ENCODE data around the gene KCND1.

KCND1 gene

GRCh38 chrX:48971249-48972219 lies at the start of gene KCND1:
TSS of gene KCND1 (minus strand) at chrX:48971844. CDS start at chrX:48970271, 1,573 bp downstream.
- H3K27me3 ChIP-seq (ENCODE audit: control insufficient read depth in 5 of 5, insufficient read depth in 4 of 5, low read length in 5 of 5): peaks cover 0 to 15% (median 6%) of the 10 kb centered on the region in 5 donors
- peak within 1 kb of the TSS in 4 of 5 donors; percentile 19 to 56 (median 50) for H3K4me3 ChIP-seq (ENCODE audit: low read depth in 1 of 5, low read length in 5 of 5)
- H3K9ac ChIP-seq (ENCODE audit: low read length in 5 of 5): peak within 1 kb of the TSS in 3 of 5 donors; percentile 25 to 44 (median 30)
- H3K9me3 ChIP-seq (ENCODE audit: control insufficient read depth in 5 of 5, low read length in 5 of 5): peaks cover 0 to 3% (median 0%) of the 10 kb centered on the region in 5 donors
- H3K36me3 ChIP-seq (ENCODE audit: control insufficient read depth in 5 of 5, insufficient read depth in 5 of 5, low read length in 5 of 5): peaks cover 0 to 27% (median 12%) of the 10 kb centered on the region in 5 donors
- H3K4me1 ChIP-seq (ENCODE audit: control insufficient read depth in 5 of 5, insufficient read depth in 5 of 5, low read length in 5 of 5): peaks cover 0 to 15% (median 11%) of the 10 kb centered on the region in 5 donors
- H3K27ac ChIP-seq (ENCODE audit: low read depth, low read length): peak within 1 kb of the TSS; percentile 37

- H3K4me3 ChIP-seq (ENCODE audit: low read depth in 1 of 5, low read length in 5 of 5): no peak overlapping the region
- H3K27ac ChIP-seq (ENCODE audit: low read depth, low read length): no peak overlapping the region
- H3K4me1 ChIP-seq (ENCODE audit: control insufficient read depth in 5 of 5, insufficient read depth in 5 of 5, low read length in 5 of 5): peaks cover 0 to 7% (median 0%) of the 10 kb centered on the region in 5 donors
- peaks cover 0 to 2% (median 0%) of the 10 kb centered on the region in 5 donors for H3K27me3 ChIP-seq (ENCODE audit: control insufficient read depth in 5 of 5, insufficient read depth in 4 of 5, low read length in 5 of 5)
- peaks cover 0 to 2% (median 0%) of the 10 kb centered on the region in 5 donors for H3K9me3 ChIP-seq (ENCODE audit: control insufficient read depth in 5 of 5, low read length in 5 of 5)
- no peak overlapping the region for H3K9ac ChIP-seq (ENCODE audit: low read length in 5 of 5)
- peaks cover 0 to 4% (median 0%) of the 10 kb centered on the region in 5 donors for H3K36me3 ChIP-seq (ENCODE audit: control insufficient read depth in 5 of 5, insufficient read depth in 5 of 5, low read length in 5 of 5)
These were observed 48.1 kb upstream of the KCND1 start for GRCh38 chrX:49019599-49020249.

- no peak overlapping the region for H3K27ac ChIP-seq (ENCODE audit: low read depth, low read length)
- no peak overlapping the region for H3K4me3 ChIP-seq (ENCODE audit: low read depth in 1 of 5, low read length in 5 of 5)
- peaks cover 0 to 7% (median 0%) of the 10 kb centered on the region in 5 donors for H3K4me1 ChIP-seq (ENCODE audit: control insufficient read depth in 5 of 5, insufficient read depth in 5 of 5, low read length in 5 of 5)
- H3K9ac ChIP-seq (ENCODE audit: low read length in 5 of 5): no peak overlapping the region
- H3K27me3 ChIP-seq (ENCODE audit: control insufficient read depth in 5 of 5, insufficient read depth in 4 of 5, low read length in 5 of 5): peaks cover 0 to 2% (median 0%) of the 10 kb centered on the region in 5 donors
- no peaks in the 10 kb centered on the region for H3K9me3 ChIP-seq (ENCODE audit: control insufficient read depth in 5 of 5, low read length in 5 of 5)
- no peaks in the 10 kb centered on the region for H3K36me3 ChIP-seq (ENCODE audit: control insufficient read depth in 5 of 5, insufficient read depth in 5 of 5, low read length in 5 of 5)
These were observed 47.4 kb upstream of the KCND1 start for GRCh38 chrX:49019050-49019449.

GRCh38 chrX:49003696-49004095 lies 32.1 kb upstream of the KCND1 start:
- Histone ChIP-seq H3K9me3 (ENCODE audit: control insufficient read depth in 5 of 5, low read length in 5 of 5) (peaks cover 0 to 7% (median 0%) of the 10 kb centered on the region in 5 donors), H3K4me1 (ENCODE audit: control insufficient read depth in 5 of 5, insufficient read depth in 5 of 5, low read length in 5 of 5) (peaks cover 0 to 12% (median 9%) of the 10 kb centered on the region in 5 donors), H3K27ac (ENCODE audit: low read depth, low read length) (no peak overlapping the region), H3K27me3 (ENCODE audit: control insufficient read depth in 5 of 5, insufficient read depth in 4 of 5, low read length in 5 of 5) (no peaks in the 10 kb centered on the region), H3K4me3 (ENCODE audit: low read depth in 1 of 5, low read length in 5 of 5) (no peak overlapping the region), H3K36me3 (ENCODE audit: control insufficient read depth in 5 of 5, insufficient read depth in 5 of 5, low read length in 5 of 5) (peaks cover 0 to 6% (median under 1%) of the 10 kb centered on the region in 5 donors), H3K9ac (ENCODE audit: low read length in 5 of 5) (no peak overlapping the region)

GRCh38 chrX:49002091-49002935 lies 30.7 kb upstream of the KCND1 start, which contains the start of gene GRIPAP1:
TSS of gene GRIPAP1 (minus strand) at chrX:49002264. CDS start at chrX:49002229, 35 bp downstream.
- Histone ChIP-seq H3K9me3 (ENCODE audit: control insufficient read depth in 5 of 5, low read length in 5 of 5) (peaks cover 0 to 7% (median 0%) of the 10 kb centered on the region in 5 donors), H3K9ac (ENCODE audit: low read length in 5 of 5) (peak within 1 kb of the TSS; percentile 50 to 83 (median 65)), H3K4me3 (ENCODE audit: low read depth in 1 of 5, low read length in 5 of 5) (peak within 1 kb of the TSS; percentile 73 to 94 (median 77)), H3K27me3 (ENCODE audit: control insufficient read depth in 5 of 5, insufficient read depth in 4 of 5, low read length in 5 of 5) (no peaks in the 10 kb centered on the region), H3K36me3 (ENCODE audit: control insufficient read depth in 5 of 5, insufficient read depth in 5 of 5, low read length in 5 of 5) (peaks cover 2 to 14% (median 9%) of the 10 kb centered on the region in 5 donors), H3K4me1 (ENCODE audit: control insufficient read depth in 5 of 5, insufficient read depth in 5 of 5, low read length in 5 of 5) (peaks cover 0 to 12% (median 9%) of the 10 kb centered on the region in 5 donors), H3K27ac (ENCODE audit: low read depth, low read length) (peak within 1 kb of the TSS; percentile 84)

- Histone ChIP-seq H3K9ac (ENCODE audit: low read length in 5 of 5) (peak overlapping the region in 4 of 5 donors; percentile 64 to 83 (median 68)), H3K36me3 (ENCODE audit: control insufficient read depth in 5 of 5, insufficient read depth in 5 of 5, low read length in 5 of 5) (peaks cover 2 to 21% (median 13%) of the 10 kb centered on the region in 5 donors), H3K9me3 (ENCODE audit: control insufficient read depth in 5 of 5, low read length in 5 of 5) (peaks cover 0 to 7% (median 3%) of the 10 kb centered on the region in 5 donors), H3K27ac (ENCODE audit: low read depth, low read length) (peak overlapping the region; percentile 84), H3K4me3 (ENCODE audit: low read depth in 1 of 5, low read length in 5 of 5) (peak overlapping the region; percentile 73 to 94 (median 77)), H3K27me3 (ENCODE audit: control insufficient read depth in 5 of 5, insufficient read depth in 4 of 5, low read length in 5 of 5) (peaks cover 0 to 3% (median 0%) of the 10 kb centered on the region in 5 donors), H3K4me1 (ENCODE audit: control insufficient read depth in 5 of 5, insufficient read depth in 5 of 5, low read length in 5 of 5) (peaks cover 0 to 12% (median 9%) of the 10 kb centered on the region in 5 donors)
These were observed 30.0 kb upstream of the KCND1 start for GRCh38 chrX:49001521-49002090.

- Histone ChIP-seq H3K27ac (ENCODE audit: low read depth, low read length) (no peak overlapping the region), H3K36me3 (ENCODE audit: control insufficient read depth in 5 of 5, insufficient read depth in 5 of 5, low read length in 5 of 5) (peaks cover 2 to 27% (median 16%) of the 10 kb centered on the region in 5 donors), H3K9me3 (ENCODE audit: control insufficient read depth in 5 of 5, low read length in 5 of 5) (peaks cover 0 to 7% (median 3%) of the 10 kb centered on the region in 5 donors), H3K4me1 (ENCODE audit: control insufficient read depth in 5 of 5, insufficient read depth in 5 of 5, low read length in 5 of 5) (peaks cover 0 to 12% (median 9%) of the 10 kb centered on the region in 5 donors), H3K27me3 (ENCODE audit: control insufficient read depth in 5 of 5, insufficient read depth in 4 of 5, low read length in 5 of 5) (peaks cover 0 to 3% (median 0%) of the 10 kb centered on the region in 5 donors), H3K9ac (ENCODE audit: low read length in 5 of 5) (no peak overlapping the region), H3K4me3 (ENCODE audit: low read depth in 1 of 5, low read length in 5 of 5) (peak overlapping the region in 2 of 5 donors; percentile 19 to 25)
These were observed 29.0 kb upstream of the KCND1 start for GRCh38 chrX:49000636-49001035.

- H3K36me3 ChIP-seq (ENCODE audit: control insufficient read depth in 5 of 5, insufficient read depth in 5 of 5, low read length in 5 of 5): peaks cover 2 to 32% (median 19%) of the 10 kb centered on the region in 5 donors
- peaks cover 0 to 3% (median 0%) of the 10 kb centered on the region in 5 donors for H3K27me3 ChIP-seq (ENCODE audit: control insufficient read depth in 5 of 5, insufficient read depth in 4 of 5, low read length in 5 of 5)
- H3K9ac ChIP-seq (ENCODE audit: low read length in 5 of 5): no peak overlapping the region
- peaks cover 0 to 12% (median 9%) of the 10 kb centered on the region in 5 donors for H3K4me1 ChIP-seq (ENCODE audit: control insufficient read depth in 5 of 5, insufficient read depth in 5 of 5, low read length in 5 of 5)
- H3K4me3 ChIP-seq (ENCODE audit: low read depth in 1 of 5, low read length in 5 of 5): no peak overlapping the region
- H3K9me3 ChIP-seq (ENCODE audit: control insufficient read depth in 5 of 5, low read length in 5 of 5): peaks cover 0 to 7% (median 3%) of the 10 kb centered on the region in 5 donors
- H3K27ac ChIP-seq (ENCODE audit: low read depth, low read length): no peak overlapping the region
These were observed 27.4 kb upstream of the KCND1 start for GRCh38 chrX:48999030-48999429.

Data from subcutaneous abdominal adipose tissue (tissue), 5 donors.